Measurements from ENCODE around the gene ZC3H12D.

DNA sequence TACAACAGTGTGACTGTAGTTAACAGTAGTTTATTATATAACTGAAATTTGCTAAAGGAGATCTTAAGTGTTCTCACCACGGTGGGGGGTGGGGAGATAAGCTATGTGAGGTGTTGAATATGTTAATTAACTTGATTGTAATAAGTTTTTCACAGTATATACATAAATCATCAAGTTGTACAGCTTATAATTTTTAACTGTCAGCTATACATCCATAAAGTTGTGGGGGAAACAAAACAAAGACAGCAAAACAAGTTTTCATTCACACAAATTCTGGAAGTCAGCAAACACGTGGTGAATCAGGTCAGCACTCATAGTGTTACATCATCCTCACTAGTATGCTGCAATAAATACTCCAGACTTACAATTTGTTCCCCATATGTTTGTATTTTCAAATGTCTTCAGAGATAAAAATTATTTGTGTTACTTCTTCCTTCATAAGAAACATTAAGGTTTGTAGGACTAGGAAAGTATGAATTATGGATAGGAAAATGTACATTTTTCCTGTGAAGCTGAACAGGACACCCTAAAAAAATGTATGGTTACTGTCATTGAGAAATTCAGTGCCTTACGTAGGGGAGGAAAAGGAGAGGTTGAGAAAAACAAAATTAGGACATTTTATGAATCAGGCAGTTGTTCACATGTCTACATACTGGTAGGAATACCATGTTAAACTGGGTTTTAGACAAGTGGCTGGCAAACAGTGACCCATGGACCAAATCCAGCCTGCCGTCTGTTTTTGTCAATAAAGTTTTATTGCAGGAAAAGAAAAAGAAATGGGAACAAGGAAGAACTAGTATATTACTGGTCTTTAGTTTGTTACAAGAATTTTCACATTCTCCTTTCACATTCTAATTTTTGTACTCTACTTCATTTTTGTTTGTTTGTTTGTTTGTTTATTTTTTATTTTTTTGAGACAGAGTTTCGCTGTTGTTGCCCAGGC, 78.7 kb downstream of the ZC3H12D start:
- TF ChIP-seq CTCF (conservative IDR thresholded peaks at IDR 0.05; ENCODE audit: low read depth, low read length) (no peak), EZH2 (IDR thresholded peaks at IDR 0.05; ENCODE audit: low read length, unreplicated experiment) (no peak)

Data from PC-3 (cell line).